ENCODE measurements around the gene BBLN. TPM values are rescaled to one million over a fixed set of nuclear protein-coding genes. Genes with fewer than 3 reads are reported as not detected.

BBLN gene
- total RNA-seq, 4 donors from 2014 or later = 202 to 310 (median 243) TPM

DNA sequence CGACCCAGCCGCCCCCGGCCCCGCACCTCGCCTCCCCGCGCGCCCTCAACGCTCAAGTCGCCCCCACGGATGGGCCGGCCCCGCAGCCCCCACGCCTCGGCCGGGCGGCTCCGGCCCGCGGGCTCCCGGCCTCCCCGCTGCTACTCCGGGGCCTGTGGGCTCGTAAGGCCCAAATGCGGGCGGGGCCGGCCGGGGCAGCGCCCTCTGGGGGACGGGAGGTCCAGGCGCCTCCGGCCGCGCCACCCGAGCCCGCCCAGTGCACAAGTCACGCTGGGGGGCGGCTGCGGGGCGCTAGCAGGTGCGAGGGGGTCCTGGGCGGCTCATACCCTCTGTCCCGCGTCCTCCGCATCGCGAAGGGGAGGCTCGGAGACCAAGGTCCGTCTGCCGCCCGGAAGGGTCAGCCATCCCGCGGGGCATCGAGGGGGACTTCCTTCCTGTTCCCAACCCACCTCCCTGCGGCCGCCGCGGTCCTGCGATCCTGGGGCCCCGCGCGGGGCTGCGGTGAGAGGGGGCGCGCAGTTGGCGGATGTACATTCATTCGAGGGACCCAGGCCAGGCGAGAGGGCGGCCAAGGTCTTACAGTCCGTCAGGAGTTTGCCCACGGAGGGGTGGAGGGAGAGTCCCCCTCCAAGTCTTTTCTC is 31.5 kb downstream of the BBLN start, which contains the start of gene CIZ1:
Gene CIZ1 (minus strand): TSS at position 167 of the 641 bp plus-strand sequence. CDS start 715 bp downstream, outside the sequence.
- H3K4me1 ChIP-seq = peaks cover 0 to 33% (median 13%) of the 10 kb centered on the region in 4 donors
- H3K4me3 ChIP-seq = peak within 1 kb of the TSS; percentile 64 to 92 (median 87)
- TF ChIP-seq POLR2A (IDR thresholded peaks at IDR 0.05) (peak in 1 of 2 donors; percentile 46), EP300 (IDR thresholded peaks at IDR 0.05) (peak in 1 of 2 donors; percentile 24)
- TF ChIP-seq, protein P1, sequence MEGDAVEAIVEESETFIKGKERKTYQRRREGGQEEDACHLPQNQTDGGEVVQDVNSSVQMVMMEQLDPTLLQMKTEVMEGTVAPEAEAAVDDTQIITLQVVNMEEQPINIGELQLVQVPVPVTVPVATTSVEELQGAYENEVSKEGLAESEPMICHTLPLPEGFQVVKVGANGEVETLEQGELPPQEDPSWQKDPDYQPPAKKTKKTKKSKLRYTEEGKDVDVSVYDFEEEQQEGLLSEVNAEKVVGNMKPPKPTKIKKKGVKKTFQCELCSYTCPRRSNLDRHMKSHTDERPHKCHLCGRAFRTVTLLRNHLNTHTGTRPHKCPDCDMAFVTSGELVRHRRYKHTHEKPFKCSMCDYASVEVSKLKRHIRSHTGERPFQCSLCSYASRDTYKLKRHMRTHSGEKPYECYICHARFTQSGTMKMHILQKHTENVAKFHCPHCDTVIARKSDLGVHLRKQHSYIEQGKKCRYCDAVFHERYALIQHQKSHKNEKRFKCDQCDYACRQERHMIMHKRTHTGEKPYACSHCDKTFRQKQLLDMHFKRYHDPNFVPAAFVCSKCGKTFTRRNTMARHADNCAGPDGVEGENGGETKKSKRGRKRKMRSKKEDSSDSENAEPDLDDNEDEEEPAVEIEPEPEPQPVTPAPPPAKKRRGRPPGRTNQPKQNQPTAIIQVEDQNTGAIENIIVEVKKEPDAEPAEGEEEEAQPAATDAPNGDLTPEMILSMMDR (IDR thresholded peaks at IDR 0.05) = peak; percentile 88 to 96 (median 92)
- DNase-seq (ENCODE audit: low spot score in 2 of 2) = peak; percentile 57 to 63
- no peaks in the 10 kb centered on the region for H3K9me3 ChIP-seq
- WGBS, 2 donors = 0 to 1% methylated on average over 33 to 59 of the region's 71 CpGs
- peak within 1 kb of the TSS; percentile 78 to 97 (median 88) for H3K27ac ChIP-seq
- peaks cover 0 to 35% (median 7%) of the 10 kb centered on the region in 3 donors for H3K36me3 ChIP-seq
- no peaks in the 10 kb centered on the region for H3K27me3 ChIP-seq

GRCh38 chr9:128192601-128193371 is 32.7 kb downstream of the BBLN start:
- WGBS, 2 donors = 29 to 41% methylated on average over 30 to 42 of the region's 56 CpGs
- peak overlapping the region; percentile 64 to 92 (median 87) for H3K4me3 ChIP-seq
- no peaks in the 10 kb centered on the region for H3K9me3 ChIP-seq
- TF ChIP-seq POLR2A (IDR thresholded peaks at IDR 0.05) = peak in 1 of 2 donors; percentile 49
- TF ChIP-seq EP300 (IDR thresholded peaks at IDR 0.05) = peak in 1 of 2 donors; percentile 58
- TF ChIP-seq, protein P1 (IDR thresholded peaks at IDR 0.05) = peak in 3 of 5 experiments; percentile 15 to 52 (median 46)
- peaks cover 0 to 32% (median 0%) of the 10 kb centered on the region in 3 donors for H3K36me3 ChIP-seq
- H3K27me3 ChIP-seq = no peaks in the 10 kb centered on the region
- H3K4me1 ChIP-seq = peaks cover 0 to 33% (median 13%) of the 10 kb centered on the region in 4 donors
- peak overlapping the region; percentile 78 to 97 (median 88) for H3K27ac ChIP-seq
- DNase-seq (ENCODE audit: low spot score in 2 of 2) = peak; percentile 69 to 71

DNA sequence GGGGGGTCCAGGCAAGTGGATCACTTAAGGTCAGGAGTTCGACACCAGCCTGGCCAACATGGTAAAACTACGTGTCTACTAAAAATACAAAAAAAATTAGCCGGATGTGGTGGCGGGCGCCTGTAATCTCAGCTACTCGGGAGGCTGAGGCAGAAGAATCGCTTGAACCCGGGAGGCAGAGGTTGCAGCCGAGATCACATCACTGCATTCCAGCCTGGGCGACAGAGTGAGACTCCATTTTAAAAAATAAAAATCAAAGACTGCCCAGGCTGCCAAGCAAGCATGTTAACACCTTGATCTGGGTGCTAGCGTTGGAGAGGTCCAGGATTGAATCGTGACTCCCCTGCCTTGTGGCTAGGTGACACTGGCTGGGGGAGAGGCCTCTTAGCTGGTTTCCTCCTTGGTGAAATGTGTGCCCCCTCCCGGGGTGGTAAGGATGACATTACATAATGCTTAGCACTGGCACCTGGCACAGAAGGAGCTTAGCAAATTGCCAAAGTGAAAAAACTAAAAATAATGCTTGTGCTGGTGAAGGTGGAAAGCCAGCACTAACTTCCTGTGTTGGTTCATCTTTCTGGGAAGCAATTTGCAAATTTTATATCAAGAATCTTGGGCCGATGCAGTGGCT is 33.5 kb downstream of the BBLN start:
- H3K36me3 ChIP-seq = peaks cover 0 to 26% (median 0%) of the 10 kb centered on the region in 3 donors
- WGBS, 2 donors = 87 to 88% methylated on average over 14 of the region's 14 CpGs
- no peaks in the 10 kb centered on the region for H3K27me3 ChIP-seq
- H3K9me3 ChIP-seq = no peaks in the 10 kb centered on the region
- no peak for DNase-seq (ENCODE audit: low spot score in 2 of 2)
- peaks cover 0 to 28% (median 13%) of the 10 kb centered on the region in 4 donors for H3K4me1 ChIP-seq
- H3K4me3 ChIP-seq = no peak overlapping the region
- H3K27ac ChIP-seq = peak overlapping the region in 3 of 4 donors; percentile 87 to 97 (median 90)
- TF ChIP-seq EP300 (IDR thresholded peaks at IDR 0.05) (no peak), POLR2A (IDR thresholded peaks at IDR 0.05) (no peak)
- TF ChIP-seq, protein P1 (IDR thresholded peaks at IDR 0.05) = no peak

DNA sequence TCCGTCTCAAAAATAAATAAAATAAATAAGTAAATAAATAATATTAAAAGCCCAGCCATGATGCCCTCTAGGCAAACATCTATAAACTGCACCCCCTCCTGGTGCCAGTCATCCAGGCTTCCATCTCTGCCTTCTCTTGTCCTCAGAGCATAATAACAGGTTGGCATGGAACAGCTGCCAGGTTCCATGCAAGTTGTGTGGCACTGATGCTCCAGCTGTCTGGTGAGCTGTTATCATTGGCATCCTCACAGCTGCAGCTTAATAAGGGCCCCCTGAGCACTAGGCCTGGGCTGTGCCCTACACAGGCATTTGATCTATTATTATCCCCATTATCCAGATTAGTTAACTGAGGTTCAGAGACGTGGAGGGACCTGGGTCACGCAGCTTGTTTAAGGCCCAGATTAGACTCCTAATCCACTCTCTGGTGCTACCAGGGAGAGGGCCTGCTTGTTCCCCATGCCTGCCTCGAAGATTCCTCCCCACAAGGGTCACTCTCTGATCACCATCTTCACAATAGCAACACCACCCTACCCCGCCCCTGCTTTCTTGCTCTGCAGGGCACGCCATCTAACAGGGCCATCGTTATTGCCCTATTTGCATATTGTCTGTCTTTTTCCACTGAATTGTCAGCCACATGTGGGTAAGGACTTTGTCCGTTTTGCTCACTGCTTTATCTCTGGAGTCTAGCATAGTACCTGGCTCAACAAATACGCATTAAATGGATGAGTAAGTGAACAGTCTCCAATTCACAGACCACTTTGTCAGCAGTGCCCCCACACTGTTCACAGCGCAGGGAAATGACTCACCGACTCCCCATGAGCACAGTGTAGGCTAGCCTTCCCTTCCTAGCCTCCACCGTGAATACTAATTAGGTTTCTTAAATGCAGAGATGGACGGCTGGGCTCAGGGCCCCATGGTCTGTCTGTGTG is 41.6 kb downstream of the BBLN start:
- Histone ChIP-seq H3K27me3 (peaks cover 0 to 25% of the 10 kb centered on the region in 2 donors), H3K27ac (no peak overlapping the region), H3K4me1 (peaks cover 0 to 21% (median 8%) of the 10 kb centered on the region in 4 donors), H3K9me3 (no peaks in the 10 kb centered on the region), H3K36me3 (peaks cover 0 to 8% (median 0%) of the 10 kb centered on the region in 3 donors), H3K4me3 (no peak overlapping the region)
- no peak for TF ChIP-seq EP300 (IDR thresholded peaks at IDR 0.05)
- TF ChIP-seq POLR2A (IDR thresholded peaks at IDR 0.05) = no peak
- TF ChIP-seq, protein P1 (IDR thresholded peaks at IDR 0.05) = no peak
- 82 to 86% methylated on average over 13 of the region's 13 CpGs for WGBS, 2 donors
- no peak for DNase-seq (ENCODE audit: low spot score in 2 of 2)
